Epithelial cell of esophagus (primary cell): ENCODE measurements around the gene KLK14.

Experiments used
- DNase-seq: peaks from one replicate; pipeline ENCODE4 v3.0.0; 2010; ENCODE audit warnings: low read depth
- H3K4me3 ChIP-seq: 2 replicates; pipeline ENCODE4 v1.5.1; 2011; ENCODE audit warnings: mild to moderate bottlenecking, low read length, control low read depth
- TF ChIP-seq, protein P1 (sequence below): IDR thresholded peaks from 2 replicates; pipeline ENCODE4 v1.5.1; 2011; ENCODE audit warnings: low read depth, mild to moderate bottlenecking, low read length, control low read depth, inconsistent platforms; ENCODE audit not compliant: insufficient read depth; ENCODE audit errors: missing control alignments

Gene KLK14

DNA sequence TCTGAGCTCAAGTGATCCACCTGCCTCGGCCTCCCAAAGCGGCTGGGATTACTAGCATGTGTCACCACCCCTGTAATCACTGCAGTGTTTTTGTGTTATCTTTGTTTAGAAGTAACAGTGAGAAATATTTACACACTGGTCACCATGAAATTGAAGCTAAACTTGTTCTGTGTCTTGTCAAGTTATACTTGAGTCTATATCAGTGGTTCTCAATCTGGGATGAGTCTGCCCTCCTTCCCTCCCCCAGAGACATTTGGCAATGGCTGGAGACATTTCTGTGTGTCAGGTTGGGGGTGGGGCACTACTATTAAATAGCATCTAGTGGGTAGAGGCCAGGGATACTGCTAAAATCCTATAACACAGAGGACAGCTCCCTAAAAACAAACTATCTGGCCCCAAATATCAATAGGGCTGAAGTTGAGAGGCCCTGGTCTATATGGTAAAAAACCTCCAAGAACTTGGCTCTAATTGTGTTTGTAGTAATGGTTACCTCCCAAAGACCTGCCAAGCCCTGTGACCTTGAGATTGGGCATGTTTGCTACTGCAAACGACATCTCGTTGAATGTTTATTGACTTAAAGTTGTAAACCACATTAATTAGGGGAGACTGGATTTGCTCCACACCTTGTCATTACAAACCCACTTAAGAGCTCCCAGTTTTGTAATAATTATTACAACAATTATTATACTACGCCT, 18.6 kb upstream of the KLK14 start:
- no peak overlapping the region for H3K4me3 ChIP-seq
- DNase-seq = no peak
- TF ChIP-seq, protein P1, sequence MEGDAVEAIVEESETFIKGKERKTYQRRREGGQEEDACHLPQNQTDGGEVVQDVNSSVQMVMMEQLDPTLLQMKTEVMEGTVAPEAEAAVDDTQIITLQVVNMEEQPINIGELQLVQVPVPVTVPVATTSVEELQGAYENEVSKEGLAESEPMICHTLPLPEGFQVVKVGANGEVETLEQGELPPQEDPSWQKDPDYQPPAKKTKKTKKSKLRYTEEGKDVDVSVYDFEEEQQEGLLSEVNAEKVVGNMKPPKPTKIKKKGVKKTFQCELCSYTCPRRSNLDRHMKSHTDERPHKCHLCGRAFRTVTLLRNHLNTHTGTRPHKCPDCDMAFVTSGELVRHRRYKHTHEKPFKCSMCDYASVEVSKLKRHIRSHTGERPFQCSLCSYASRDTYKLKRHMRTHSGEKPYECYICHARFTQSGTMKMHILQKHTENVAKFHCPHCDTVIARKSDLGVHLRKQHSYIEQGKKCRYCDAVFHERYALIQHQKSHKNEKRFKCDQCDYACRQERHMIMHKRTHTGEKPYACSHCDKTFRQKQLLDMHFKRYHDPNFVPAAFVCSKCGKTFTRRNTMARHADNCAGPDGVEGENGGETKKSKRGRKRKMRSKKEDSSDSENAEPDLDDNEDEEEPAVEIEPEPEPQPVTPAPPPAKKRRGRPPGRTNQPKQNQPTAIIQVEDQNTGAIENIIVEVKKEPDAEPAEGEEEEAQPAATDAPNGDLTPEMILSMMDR = no peak

DNA sequence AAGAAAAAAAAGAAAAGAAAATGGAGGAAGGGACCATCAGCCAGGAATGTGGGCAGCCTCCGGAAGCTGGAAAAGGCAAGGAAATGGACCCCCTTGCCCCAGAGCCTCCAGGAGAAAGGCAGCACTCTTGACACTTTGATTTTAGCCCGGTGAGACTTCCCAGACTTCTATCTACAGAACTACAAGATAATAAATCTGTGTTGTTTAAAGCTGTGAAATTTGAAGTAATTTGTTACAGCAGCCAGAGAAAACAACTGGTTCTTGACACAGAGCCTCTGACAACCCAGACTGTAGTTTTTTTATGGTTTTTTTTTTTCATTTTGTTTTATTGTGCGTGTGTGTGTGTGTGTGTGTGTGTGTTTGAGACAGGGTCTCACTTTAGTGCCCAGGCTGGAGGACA, 17.9 kb upstream of the KLK14 start:
- no peak overlapping the region for H3K4me3 ChIP-seq
- no peak for DNase-seq
- TF ChIP-seq, protein P1 = no peak

DNA sequence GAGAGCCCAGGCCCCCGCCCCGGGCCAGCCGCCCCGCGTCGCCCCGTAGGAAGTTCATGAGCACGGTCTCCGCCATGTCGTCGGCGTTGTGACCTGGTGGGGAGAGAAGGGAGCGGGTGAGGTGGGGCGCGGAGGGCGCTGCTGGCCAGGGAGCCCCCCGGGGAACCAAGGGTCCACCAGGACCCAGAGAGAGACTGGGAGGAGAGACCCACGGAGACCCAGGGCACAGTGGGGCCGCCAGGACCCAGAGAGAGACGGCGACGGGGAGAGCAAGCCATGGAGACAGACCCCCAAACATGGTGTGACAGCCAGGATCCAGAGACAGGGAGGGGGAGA, 16.3 kb upstream of the KLK14 start:
- no peak for DNase-seq
- TF ChIP-seq, protein P1 = no peak
- no peak overlapping the region for H3K4me3 ChIP-seq

DNA sequence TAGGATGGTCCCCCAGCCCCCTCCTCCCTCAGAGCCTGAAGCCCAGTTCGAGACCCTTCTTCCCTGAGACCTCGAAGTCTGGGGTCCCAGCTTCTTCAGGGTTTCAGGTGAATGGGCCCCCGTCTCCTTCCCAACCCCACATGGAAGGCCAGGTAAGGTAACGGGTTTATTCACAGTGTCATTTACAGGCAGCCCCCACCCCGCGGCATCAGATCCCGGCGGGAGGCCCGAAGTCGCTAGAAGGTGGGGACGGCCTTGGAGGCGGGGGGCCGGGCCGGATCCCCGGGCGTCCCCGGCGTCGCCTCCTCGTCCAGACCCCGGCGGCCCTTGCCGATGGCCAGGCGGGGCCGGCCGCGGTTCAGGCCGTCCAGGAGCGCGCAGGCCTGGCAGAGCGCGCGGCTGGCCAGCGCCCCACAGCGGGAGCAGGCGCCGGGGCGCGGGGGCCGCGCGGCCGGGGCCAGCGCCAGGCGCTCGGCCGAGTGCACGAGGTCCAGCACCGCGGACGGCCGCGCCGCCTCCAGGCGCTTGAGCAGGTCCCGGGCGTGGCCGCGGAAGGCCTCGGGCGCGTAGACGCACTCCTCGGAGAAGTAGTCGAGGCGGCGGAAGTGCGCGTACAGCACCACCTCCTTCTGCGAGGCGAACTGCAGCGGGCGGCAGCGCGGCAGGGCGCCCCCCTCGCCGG, 15.8 kb upstream of the KLK14 start:
- TF ChIP-seq, protein P1 = no peak
- H3K4me3 ChIP-seq = no peak overlapping the region
- no peak for DNase-seq

DNA sequence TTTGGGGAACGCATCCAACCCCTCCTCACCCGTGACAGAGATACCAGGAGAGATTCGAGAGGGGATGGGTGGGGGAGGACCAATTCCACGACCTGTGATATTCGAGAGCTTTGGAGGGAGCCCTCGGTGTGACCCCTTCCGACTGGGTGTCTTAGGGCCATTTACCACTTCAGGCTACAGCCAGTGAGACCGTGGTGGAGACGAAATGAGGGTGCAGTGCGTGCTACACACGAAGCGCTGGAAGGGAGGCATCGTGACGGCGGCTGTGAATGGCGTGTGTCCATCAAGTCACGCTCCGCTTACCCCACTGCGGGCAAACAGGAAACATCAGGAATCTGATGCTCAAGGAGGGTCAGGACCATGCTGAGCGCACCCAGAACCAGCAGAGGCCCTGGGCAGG, 15.1 kb upstream of the KLK14 start:
- TF ChIP-seq, protein P1 = no peak
- H3K4me3 ChIP-seq = no peak overlapping the region
- no peak for DNase-seq

DNA sequence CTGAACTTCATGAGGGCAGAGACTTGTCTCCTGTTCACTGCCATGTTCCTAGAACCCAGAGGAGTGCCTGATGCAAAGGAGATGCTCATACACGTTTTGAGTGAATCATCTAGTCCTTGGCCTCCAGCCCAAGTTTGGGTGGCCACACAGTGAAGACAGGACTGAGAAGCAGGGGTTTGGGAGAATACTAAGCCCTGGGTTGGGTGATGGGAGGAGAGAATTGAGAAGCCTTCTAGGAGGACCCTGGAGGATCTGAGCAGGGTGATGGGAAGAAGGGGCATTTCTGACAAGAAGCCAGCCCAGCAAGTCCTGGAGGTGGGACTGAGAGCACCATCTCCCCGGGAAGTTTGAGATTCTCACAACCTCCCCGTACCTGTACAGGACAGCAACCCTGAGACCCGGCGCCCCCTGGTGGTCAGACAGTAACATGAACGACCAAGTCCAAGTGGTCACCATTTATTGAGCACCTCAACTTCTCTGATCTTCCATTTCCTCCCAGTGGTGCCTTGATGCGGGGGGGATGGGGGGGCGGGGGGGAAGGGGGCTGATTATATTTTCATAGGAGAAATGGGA, 14.6 kb upstream of the KLK14 start:
- TF ChIP-seq, protein P1 = peak; percentile 73

More for the DNA sequence above, 14.6 kb upstream of the KLK14 start:
- DNase-seq = peak; percentile 90
- no peak overlapping the region for H3K4me3 ChIP-seq
